C1 segment of cervical spinal cord (tissue), 14 donors: Measurements from ENCODE around the gene RPS6KB1.
"Not testable (repeated sequence)": the region's sequence is repeated elsewhere in the genome, so short reads cannot be mapped to it uniquely, and the experiment has no call there.

ENCODE experiments used
- DNase-seq, 14 donors: peaks; one replicate each; lab custom pipeline; 2025; lab: John Stamatoyannopoulos, UW

RPS6KB1 gene

GRCh38 chr17:59892924-59893675 lies at the start of gene RPS6KB1, which contains the start of gene TUBD1:
Gene RPS6KB1, plus strand, starts transcription at chr17:59893121. Its CDS starts 64 bp downstream, at chr17:59893185.
Gene TUBD1, minus strand, starts transcription at chr17:59892943. Its CDS starts 1,941 bp downstream, at chr17:59891002.
- peak; percentile 62 to 98 (median 94) for DNase-seq

- no peak for DNase-seq
Measured at GRCh38 chr17:59844884-59845594, 47.9 kb upstream of the RPS6KB1 start.

- peak in 3 of 14 donors; percentile 29 to 32 (median 31) for DNase-seq
Measured at GRCh38 chr17:59845595-59846393, 47.1 kb upstream of the RPS6KB1 start.

- DNase-seq: peak in 5 of 14 donors; percentile 4 to 35 (median 7)
Measured at GRCh38 chr17:59846394-59847165, 46.3 kb upstream of the RPS6KB1 start.

GRCh38 chr17:59848385-59848668 lies 44.6 kb upstream of the RPS6KB1 start:
- no peak for DNase-seq

- peak in 1 of 14 donors; percentile 19 for DNase-seq
Measured at GRCh38 chr17:59848778-59849177, 44.1 kb upstream of the RPS6KB1 start.

- not testable (repeated sequence) for DNase-seq
Measured at GRCh38 chr17:59850311-59850710, 42.6 kb upstream of the RPS6KB1 start.

- DNase-seq: no peak
Measured at GRCh38 chr17:59851439-59852375, 41.2 kb upstream of the RPS6KB1 start.

- not testable (repeated sequence) for DNase-seq
Measured at GRCh38 chr17:59852847-59853167, 40.1 kb upstream of the RPS6KB1 start.

GRCh38 chr17:59853168-59853918 lies 39.6 kb upstream of the RPS6KB1 start:
- no peak for DNase-seq

- not testable (repeated sequence) for DNase-seq
Measured at GRCh38 chr17:59853919-59854729, 38.8 kb upstream of the RPS6KB1 start.

- DNase-seq: no peak
Measured at GRCh38 chr17:59856859-59857794, 35.8 kb upstream of the RPS6KB1 start.

- DNase-seq: no peak
Measured at GRCh38 chr17:59858167-59858816, 34.6 kb upstream of the RPS6KB1 start.

- no peak for DNase-seq
Measured at GRCh38 chr17:59858932-59859331, 34.0 kb upstream of the RPS6KB1 start.

GRCh38 chr17:59859444-59860025 lies 33.4 kb upstream of the RPS6KB1 start:
- no peak for DNase-seq

GRCh38 chr17:59863616-59864015 lies 29.3 kb upstream of the RPS6KB1 start:
- no peak for DNase-seq

GRCh38 chr17:59869941-59870218 lies 23.0 kb upstream of the RPS6KB1 start:
- no peak for DNase-seq
